Bronchial epithelial cell (primary cell): Measurements from ENCODE around the gene UBTD1. TPM values are rescaled to one million over a fixed set of nuclear protein-coding genes. Genes with fewer than 3 reads are reported as not detected.

Experiments
- DNase-seq: peaks from one replicate; pipeline ENCODE4 v3.0.0-alpha.2; 2010; ENCODE audit warnings: low read depth
- FAIRE-seq: peaks from 2 replicates; lab custom pipeline; 2011; peaks lifted over from hg19 to GRCh38; lab: Jason Lieb, UNC
- H3K27me3 ChIP-seq: 2 replicates; pipeline ENCODE4 v1.5.1; 2011; ENCODE audit warnings: low read length; ENCODE audit not compliant: control insufficient read depth, insufficient read depth
- H3K36me3 ChIP-seq: 2 replicates; pipeline ENCODE4 v1.5.1; 2011; ENCODE audit warnings: low read length; ENCODE audit not compliant: control insufficient read depth, insufficient read depth
- H3K4me3 ChIP-seq: 2 replicates; pipeline ENCODE4 v1.5.1; 2011; ENCODE audit warnings: mild to moderate bottlenecking, low read depth, low read length, control low read depth
- total RNA-seq: library from RNA; depleted of rRNA; stranded (reverse); fragments of >200 nt; gene quantifications from 2 replicates; pipeline ENCODE4 v1.2.1, GENCODE V29; 2014
- TF ChIP-seq, protein P1 (sequence below): IDR thresholded peaks from 2 replicates; pipeline ENCODE4 v1.5.1; 2011; ENCODE audit warnings: mild to moderate bottlenecking, moderate library complexity, low read length, control low read depth, inconsistent platforms; ENCODE audit not compliant: insufficient read depth, severe bottlenecking

UBTD1 gene
- total RNA-seq, 1 donor from 2014 or later: 11.1 TPM

GRCh38 chr10:97608991-97609561, 110.4 kb downstream of the UBTD1 start:
- Histone ChIP-seq H3K36me3 (no peaks in the 10 kb centered on the region), H3K27me3 (no peaks in the 10 kb centered on the region), H3K4me3 (no peak overlapping the region)
- no peak for FAIRE-seq
- TF ChIP-seq, protein P1, sequence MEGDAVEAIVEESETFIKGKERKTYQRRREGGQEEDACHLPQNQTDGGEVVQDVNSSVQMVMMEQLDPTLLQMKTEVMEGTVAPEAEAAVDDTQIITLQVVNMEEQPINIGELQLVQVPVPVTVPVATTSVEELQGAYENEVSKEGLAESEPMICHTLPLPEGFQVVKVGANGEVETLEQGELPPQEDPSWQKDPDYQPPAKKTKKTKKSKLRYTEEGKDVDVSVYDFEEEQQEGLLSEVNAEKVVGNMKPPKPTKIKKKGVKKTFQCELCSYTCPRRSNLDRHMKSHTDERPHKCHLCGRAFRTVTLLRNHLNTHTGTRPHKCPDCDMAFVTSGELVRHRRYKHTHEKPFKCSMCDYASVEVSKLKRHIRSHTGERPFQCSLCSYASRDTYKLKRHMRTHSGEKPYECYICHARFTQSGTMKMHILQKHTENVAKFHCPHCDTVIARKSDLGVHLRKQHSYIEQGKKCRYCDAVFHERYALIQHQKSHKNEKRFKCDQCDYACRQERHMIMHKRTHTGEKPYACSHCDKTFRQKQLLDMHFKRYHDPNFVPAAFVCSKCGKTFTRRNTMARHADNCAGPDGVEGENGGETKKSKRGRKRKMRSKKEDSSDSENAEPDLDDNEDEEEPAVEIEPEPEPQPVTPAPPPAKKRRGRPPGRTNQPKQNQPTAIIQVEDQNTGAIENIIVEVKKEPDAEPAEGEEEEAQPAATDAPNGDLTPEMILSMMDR: no peak
- DNase-seq: no peak

GRCh38 chr10:97611473-97611872, 112.7 kb downstream of the UBTD1 start:
- no peak overlapping the region for H3K4me3 ChIP-seq
- FAIRE-seq (no peak), DNase-seq (no peak)
- H3K36me3 ChIP-seq: peaks cover 3% of the 10 kb centered on the region
- TF ChIP-seq, protein P1: no peak
- no peaks in the 10 kb centered on the region for H3K27me3 ChIP-seq

- peak; percentile 70 for DNase-seq
These were observed 113.7 kb downstream of the UBTD1 start for GRCh38 chr10:97612386-97612785.

DNA sequence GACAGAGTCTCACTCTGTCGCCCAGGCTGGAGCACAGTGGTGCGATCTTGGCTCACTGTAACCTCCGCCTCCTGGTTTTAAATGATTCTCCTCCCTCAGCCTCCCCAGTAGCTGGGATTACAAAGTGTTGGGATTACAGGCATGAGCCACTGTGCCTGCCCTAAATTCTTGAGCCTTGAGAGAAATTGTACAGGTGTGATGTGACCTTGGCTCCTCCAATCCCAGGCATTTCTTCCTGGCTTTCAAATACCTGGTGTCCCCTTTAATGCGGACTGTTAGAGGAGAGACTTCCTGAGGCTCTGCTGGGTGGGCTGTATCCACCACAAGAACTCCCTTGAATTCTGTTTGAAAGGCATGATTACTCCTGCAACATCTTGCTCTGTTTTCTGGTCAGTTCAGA, 119.6 kb downstream of the UBTD1 start:
- Histone ChIP-seq H3K4me3 (no peak overlapping the region), H3K36me3 (peaks cover 3% of the 10 kb centered on the region), H3K27me3 (no peaks in the 10 kb centered on the region)
- DNase-seq (no peak), FAIRE-seq (no peak)
- TF ChIP-seq, protein P1: no peak

More at GRCh38 chr10:97612386-97612785, 113.7 kb downstream of the UBTD1 start:
- Histone ChIP-seq H3K36me3 (peaks cover 3% of the 10 kb centered on the region), H3K4me3 (no peak overlapping the region), H3K27me3 (no peaks in the 10 kb centered on the region)
- TF ChIP-seq, protein P1: peak; percentile 33
- no peak for FAIRE-seq

DNA sequence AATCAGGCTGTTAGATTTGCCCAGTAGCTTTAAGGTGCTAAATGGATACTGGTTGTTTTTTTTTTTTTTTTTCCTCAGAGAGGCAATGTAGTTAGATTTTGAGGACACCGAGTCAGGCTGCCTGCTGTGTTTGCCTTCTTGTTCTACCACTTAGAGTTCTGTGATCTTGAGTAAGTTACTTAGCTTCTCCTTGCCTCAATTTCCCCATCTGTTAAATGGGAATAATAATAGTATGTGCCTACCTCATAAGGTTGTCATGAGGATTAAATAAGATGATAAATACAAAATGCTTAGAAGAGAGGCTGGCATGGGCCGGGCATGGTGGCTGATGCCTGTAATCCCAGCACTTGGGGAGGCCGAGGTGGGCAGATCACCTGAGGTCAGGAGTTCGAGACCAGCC, 120.0 kb downstream of the UBTD1 start:
- no peak overlapping the region for H3K4me3 ChIP-seq
- no peaks in the 10 kb centered on the region for H3K27me3 ChIP-seq
- DNase-seq: no peak
- no peak for FAIRE-seq
- TF ChIP-seq, protein P1: no peak
- peaks cover 3% of the 10 kb centered on the region for H3K36me3 ChIP-seq

Other genes starting within 250 kb of the UBTD1 start
- gene ARHGAP19, start 206.3 kb upstream of the UBTD1 start, total RNA-seq: 4.7 and 6.7 TPM in 2 replicates
- gene FRAT1, start 179.7 kb upstream of the UBTD1 start, total RNA-seq: 1.5 and 1.6 TPM in 2 replicates
- 8.2 and 11.3 TPM in 2 replicates for gene FRAT2, start 164.2 kb upstream of the UBTD1 start, total RNA-seq
- 28.0 and 35.3 TPM in 2 replicates for gene RRP12, start 97.6 kb upstream of the UBTD1 start, total RNA-seq
- gene PGAM1, start 72.7 kb upstream of the UBTD1 start, total RNA-seq: 404 and 490 TPM in 2 replicates
- 30.9 and 34.2 TPM in 2 replicates for gene EXOSC1, start 52.9 kb upstream of the UBTD1 start, total RNA-seq
- 31.9 and 37.6 TPM in 2 replicates for gene ZDHHC16, start 52.7 kb upstream of the UBTD1 start, total RNA-seq
- 23.2 and 38.2 TPM in 2 replicates for gene MMS19, start 502 bp upstream of the UBTD1 start, total RNA-seq
- 0.26 TPM in 2 replicates for gene ANKRD2, start 73.9 kb downstream of the UBTD1 start, total RNA-seq
- gene HOGA1, start 85.5 kb downstream of the UBTD1 start, total RNA-seq: 0.13 and 0.26 TPM in 2 replicates
- under 0.01 TPM in 1 of 2 replicates, not detected in the other for gene C10orf62, start 90.8 kb downstream of the UBTD1 start, total RNA-seq
- 7.1 and 9.0 TPM in 2 replicates for gene MORN4, start 134.6 kb downstream of the UBTD1 start, total RNA-seq
- gene PI4K2A, start 141.7 kb downstream of the UBTD1 start, total RNA-seq: 25.5 and 33.7 TPM in 2 replicates
- 89.2 and 99.3 TPM in 2 replicates for gene AVPI1, start 188.3 kb downstream of the UBTD1 start, total RNA-seq
- 3.6 and 4.7 TPM in 2 replicates for gene MARVELD1, start 214.8 kb downstream of the UBTD1 start, total RNA-seq
- gene ZFYVE27, start 238.2 kb downstream of the UBTD1 start, total RNA-seq: 15.3 and 19.1 TPM in 2 replicates